ENCODE results near the gene TRAK2. TPM values are rescaled to one million over a fixed set of nuclear protein-coding genes. Genes with fewer than 3 reads are reported as not detected.

The TRAK2 gene
- total and polyA plus RNA-seq, 2 of the 8 experiments (the other 6 are each of a cell fraction or from before 2014, with no cell fraction given) = 4.5 to 15.7 TPM

GRCh38 chr2:201404699-201405280 is 46.5 kb downstream of the TRAK2 start:
- Histone ChIP-seq H3K14ac (ENCODE audit: insufficient read length) (no peak overlapping the region), H3K4ac (replicated peaks; ENCODE audit: insufficient read length, low read depth, low read length) (no peak overlapping the region), H4K8ac (ENCODE audit: extremely low read depth, insufficient read depth, low read length) (no peak overlapping the region), H3K79me1 (ENCODE audit: low read depth, low read length) (no peaks in the 10 kb centered on the region), H3K23me2 (ENCODE audit: low read depth, low read length) (no peaks in the 10 kb centered on the region), H2BK12ac (ENCODE audit: low read depth, low read length) (no peak overlapping the region), H3K27me3 (replicated peaks in 1 of 4; ENCODE audit: control insufficient read depth in 3 of 4, extremely low read depth in 1 of 4, insufficient read depth in 3 of 4, low read length in 3 of 4) (no peaks in the 10 kb centered on the region), H4K5ac (ENCODE audit: insufficient read length, low read depth, low read length) (no peak overlapping the region), H3K18ac (ENCODE audit: extremely low read depth, low read length) (no peak overlapping the region), H2BK20ac (ENCODE audit: low read length) (no peak overlapping the region), H2BK5ac (ENCODE audit: low read depth, low read length) (no peak overlapping the region), H2BK120ac (replicated peaks; ENCODE audit: low read depth, low read length) (no peak overlapping the region), H3K9ac (replicated peaks in 1 of 4; ENCODE audit: extremely low read depth in 1 of 4, low read depth in 3 of 4, low read length in 3 of 4) (peak overlapping the region in 1 of 4 experiments; percentile 34; a peak in 1 of 7 replicates), H4K20me1 (replicated peaks in 1 of 2; ENCODE audit: control insufficient read depth in 1 of 2, insufficient read depth in 2 of 2, low read length in 2 of 2) (peaks cover 0 to 2% of the 10 kb centered on the region in 2 experiments), H3K4me3 (ENCODE audit: extremely low read depth in 1 of 4, insufficient read depth in 2 of 4, low read depth in 3 of 4, low read length in 4 of 4) (no peak overlapping the region), H2AK5ac (ENCODE audit: low read depth, low read length) (no peak overlapping the region), H3K9me3 (ENCODE audit: insufficient read depth in 2 of 2, low read depth in 1 of 2, low read length in 1 of 2) (no peaks in the 10 kb centered on the region), H3K4me2 (ENCODE audit: insufficient read depth in 1 of 2, low read depth in 2 of 2, low read length in 2 of 2) (no peak overlapping the region), H4K91ac (replicated peaks; ENCODE audit: insufficient read length, low read length) (no peak overlapping the region), H2AFZ (ENCODE audit: low read length) (no peak overlapping the region), H3K56ac (replicated peaks; ENCODE audit: insufficient read length, low read depth, low read length) (no peak overlapping the region), H3K36me3 (ENCODE audit: control insufficient read depth in 2 of 4, insufficient read depth in 4 of 4, low read length in 3 of 4) (no peaks in the 10 kb centered on the region; a peak in 1 of 8 replicates), H2BK15ac (ENCODE audit: low read length) (no peak overlapping the region), H3K79me2 (ENCODE audit: control insufficient read depth in 1 of 2, insufficient read depth in 2 of 2, low read length in 2 of 2) (no peaks in the 10 kb centered on the region), H3K4me1 (replicated peaks in 1 of 4; ENCODE audit: control insufficient read depth in 3 of 4, insufficient read depth in 4 of 4, low read length in 3 of 4) (no peaks in the 10 kb centered on the region), H3K27ac (ENCODE audit: low read depth, low read length) (no peak overlapping the region), H3K23ac (ENCODE audit: insufficient read length) (no peak overlapping the region)
- DNase-seq (ENCODE audit: low read depth in 1 of 2, low spot score in 2 of 2) (no peak), FAIRE-seq (peak; percentile 69)
- 0 out of 4 replicates have a peak, but pooled peaks of 1 of the 2 experiments have one; percentile 1 for TF ChIP-seq RAD21 (IDR thresholded peaks at IDR 0.05 in 1 of 2, conservative IDR thresholded peaks at IDR 0.05 in 1 of 2; ENCODE audit: low read depth in 2 of 2, low read length in 2 of 2)
- TF ChIP-seq EZH2 (IDR thresholded peaks at IDR 0.05; ENCODE audit: low read depth, low read length, severe bottlenecking) = no peak
- ChIA-PET CTCF (ENCODE audit: partially characterized antibody) (interaction anchor here (1.1 to 1.9 kb wide), 5 partner anchors 10 to 172 kb away, joined by 3 to 4 read pairs (median 3); no protein-coding TSS in a partner anchor), POLR2A (ENCODE audit: partially characterized antibody) (no interaction called here)
- 91% methylated on average over 3 of the region's 3 CpGs; no CpG with 5 or more reads in 1 of the 2 experiments for WGBS, 2 experiments (ENCODE audit: extremely low coverage in 1 of 2, insufficient coverage in 1 of 2, insufficient read length in 1 of 2, insufficient replicate concordance in 2 of 2, low coverage in 1 of 2, low lambda C conversion rate in 2 of 2, missing lambda C conversion rate in 1 of 2)

Measured in H1 (cell line).